HK-2 (cell line): ENCODE measurements around the gene CRISP1.
"Not testable (repeated sequence)": the region's sequence is repeated elsewhere in the genome, so short reads cannot be mapped to it uniquely, and the experiment has no call there.

Experiments
- DNase-seq: peaks from one replicate; pipeline ENCODE4 v3.0.0-alpha.2; 2018; ENCODE audit not compliant: unreplicated experiment

Gene CRISP1

DNA sequence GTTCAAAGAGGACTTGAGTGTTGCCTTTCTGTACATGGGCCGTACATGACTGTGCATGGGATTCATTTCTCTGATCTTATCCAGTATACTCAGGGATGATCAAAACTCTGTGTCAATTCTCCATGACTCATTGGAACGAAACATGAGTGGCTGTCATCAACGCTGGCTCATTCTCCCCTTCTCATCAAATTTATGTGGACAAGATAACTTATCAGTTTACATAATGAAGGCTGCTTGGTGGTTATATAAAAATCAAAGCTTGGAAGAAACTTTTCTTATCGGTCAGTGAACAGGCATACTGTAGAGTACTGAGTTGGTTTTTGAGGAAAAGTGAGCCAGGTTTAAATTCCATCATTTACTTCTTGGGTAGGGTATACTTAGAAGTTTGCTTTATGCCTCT is 24.9 kb downstream of the CRISP1 start:
- DNase-seq = no peak

DNA sequence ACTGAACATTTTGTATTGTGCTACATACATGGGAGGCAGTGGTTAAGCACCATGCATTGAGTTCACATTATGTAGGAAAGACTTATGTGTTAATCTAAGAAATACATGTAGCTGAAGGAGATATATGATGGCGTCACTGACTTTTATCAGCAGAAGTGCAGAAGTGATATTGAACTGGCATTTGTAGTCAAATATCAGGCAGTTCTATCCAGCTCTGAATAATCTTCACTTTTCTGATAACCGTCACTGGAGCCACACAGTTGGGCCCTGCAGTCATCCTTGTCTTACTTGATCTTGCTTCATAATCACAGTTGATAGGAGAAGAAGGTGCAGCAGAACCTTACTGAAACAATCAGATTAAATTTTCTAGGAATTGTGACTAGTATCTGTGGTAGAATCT is 26.4 kb downstream of the CRISP1 start:
- no peak for DNase-seq

DNA sequence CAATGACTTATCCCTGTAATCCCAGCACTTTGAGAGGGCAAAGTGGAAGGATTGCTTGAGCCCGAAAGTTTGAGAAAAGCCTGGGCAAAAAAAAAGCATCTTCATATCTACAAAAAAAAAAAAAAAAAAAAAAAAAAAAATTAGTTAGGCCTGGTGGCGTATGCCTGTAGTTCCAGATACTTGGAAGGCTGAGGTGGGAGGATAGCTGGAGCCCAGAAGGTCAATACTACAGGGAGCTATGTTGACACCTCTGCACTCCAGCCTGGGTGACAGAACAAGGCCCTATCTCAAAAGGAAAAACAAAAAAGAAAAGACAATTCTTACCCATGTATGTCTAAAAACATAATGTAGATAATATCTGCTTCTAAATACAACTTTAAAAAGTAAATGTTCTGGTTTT is 27.2 kb downstream of the CRISP1 start:
- DNase-seq = no peak

DNA sequence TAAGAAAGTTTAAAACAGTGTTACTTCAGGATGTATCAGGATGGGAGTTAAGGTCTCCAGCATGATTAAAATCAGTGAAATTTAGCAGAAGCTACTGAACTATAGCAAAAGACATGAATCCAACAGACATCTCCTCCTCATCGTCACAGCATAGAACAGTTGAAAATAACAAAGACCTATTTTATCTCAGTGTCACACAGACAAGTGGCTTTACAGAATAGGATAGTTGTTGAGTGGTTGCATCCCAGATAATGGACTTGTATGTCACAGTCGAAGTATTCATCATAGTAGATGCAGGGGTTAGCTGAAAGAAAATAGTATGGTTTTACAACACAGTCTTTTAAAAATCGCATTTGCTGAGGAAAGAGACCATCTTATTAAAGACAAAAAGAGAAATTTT is 31.2 kb downstream of the CRISP1 start:
- no peak for DNase-seq

DNA sequence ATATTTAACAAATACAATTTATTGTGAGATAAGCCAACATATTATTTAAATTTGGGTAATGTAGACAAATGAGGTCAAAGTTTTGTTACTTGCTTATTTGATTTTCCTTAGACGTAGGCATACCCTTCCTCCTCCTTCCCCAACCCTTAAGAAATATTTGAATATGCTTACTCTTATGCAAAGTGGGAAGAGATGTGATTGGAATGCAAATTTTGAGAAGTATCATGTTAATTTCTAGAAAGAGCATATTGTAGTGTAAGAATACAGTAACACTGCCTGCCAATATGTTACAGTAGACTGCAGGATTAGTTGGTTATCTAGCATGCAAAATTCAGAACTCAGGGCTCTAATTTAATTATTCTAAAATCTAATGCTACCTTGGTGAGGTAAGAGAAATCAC is 32.9 kb downstream of the CRISP1 start:
- DNase-seq = no peak

DNA sequence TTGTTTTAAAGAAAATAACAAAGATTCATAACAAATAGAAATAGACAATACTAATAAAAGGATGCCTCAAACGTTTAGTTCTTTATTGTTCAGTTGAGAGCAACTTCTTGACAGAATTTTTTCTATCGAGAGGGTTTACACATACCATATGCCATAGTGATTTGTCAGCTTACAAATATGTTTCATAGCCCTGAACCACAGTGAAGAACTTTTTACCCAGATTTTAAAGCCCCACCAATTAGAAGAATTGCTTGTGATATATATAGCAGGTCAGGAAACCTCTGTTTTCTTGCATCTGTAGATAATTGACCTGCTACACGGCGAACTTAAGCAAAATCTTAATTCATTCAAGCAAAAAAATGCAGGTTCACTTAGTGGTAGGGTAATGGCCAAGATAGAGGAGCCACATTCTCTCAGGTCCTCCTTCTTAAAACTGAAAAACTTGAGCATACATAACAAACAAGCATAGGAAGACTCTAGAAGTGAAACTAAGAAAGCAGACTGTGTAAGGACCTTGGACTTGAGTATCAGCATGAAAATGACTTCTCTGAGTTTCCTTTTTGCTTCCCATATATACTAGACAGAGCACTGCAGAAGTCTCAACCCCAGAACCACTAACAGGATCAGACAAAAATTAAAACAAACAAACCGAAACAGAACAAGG is 39.5 kb downstream of the CRISP1 start:
- no peak for DNase-seq

DNA sequence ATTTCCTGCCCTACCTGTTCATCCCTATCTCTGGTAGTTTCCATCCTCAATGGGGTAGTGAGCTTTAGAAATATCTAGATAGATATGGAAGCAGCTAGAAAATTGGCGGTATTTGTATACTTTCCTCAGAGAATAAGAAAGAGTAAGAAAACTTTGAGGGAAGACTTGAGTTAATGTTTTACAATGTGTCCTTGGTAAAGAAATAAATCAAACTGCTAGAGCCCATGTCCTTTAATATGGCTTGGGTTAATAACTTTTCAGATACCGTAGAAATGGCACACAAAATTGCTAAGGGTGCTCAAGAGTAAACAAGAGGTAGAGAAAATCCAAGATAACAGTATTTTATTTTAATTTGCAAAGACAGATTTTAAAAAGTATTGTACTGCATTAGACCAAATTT is 51.2 kb downstream of the CRISP1 start:
- DNase-seq = no peak

DNA sequence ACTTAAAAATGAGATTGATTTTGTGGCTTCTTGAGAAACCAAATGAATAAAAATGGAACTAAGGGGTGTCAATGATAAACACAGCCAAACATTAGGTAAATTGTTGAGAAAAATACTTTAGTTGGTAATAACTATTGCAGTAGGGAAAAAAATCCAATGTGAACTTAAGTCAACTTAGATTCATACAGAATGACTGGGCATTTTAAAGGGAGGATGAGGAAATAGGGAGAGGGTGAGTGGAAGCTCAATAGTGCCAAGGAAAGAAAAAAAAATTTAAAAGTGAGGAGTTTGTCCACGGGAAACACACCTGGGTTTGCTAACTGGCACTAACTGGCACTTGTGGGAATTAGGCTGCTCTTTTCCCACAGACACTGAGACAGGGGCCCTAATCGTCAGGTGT is 53.1 kb downstream of the CRISP1 start:
- no peak for DNase-seq

DNA sequence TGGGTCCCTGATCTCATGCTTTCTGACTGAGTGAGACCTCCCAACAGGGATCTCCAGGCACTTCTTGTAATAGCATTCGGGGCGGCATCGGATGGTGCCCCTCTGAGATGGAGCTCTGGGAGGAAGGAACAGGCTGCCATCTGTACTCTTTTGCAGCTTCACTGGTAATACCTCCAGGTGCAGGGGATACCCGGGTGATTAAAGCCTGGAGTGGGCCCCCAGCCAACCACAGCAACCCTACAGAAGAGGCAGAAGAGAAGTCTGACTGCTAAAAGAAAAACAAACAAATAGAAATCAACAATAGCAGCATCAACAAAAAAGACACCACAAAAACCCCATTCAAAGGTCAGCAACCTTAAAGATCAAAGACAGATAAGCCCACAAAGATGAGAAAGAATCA is 60.2 kb downstream of the CRISP1 start:
- DNase-seq = no peak

DNA sequence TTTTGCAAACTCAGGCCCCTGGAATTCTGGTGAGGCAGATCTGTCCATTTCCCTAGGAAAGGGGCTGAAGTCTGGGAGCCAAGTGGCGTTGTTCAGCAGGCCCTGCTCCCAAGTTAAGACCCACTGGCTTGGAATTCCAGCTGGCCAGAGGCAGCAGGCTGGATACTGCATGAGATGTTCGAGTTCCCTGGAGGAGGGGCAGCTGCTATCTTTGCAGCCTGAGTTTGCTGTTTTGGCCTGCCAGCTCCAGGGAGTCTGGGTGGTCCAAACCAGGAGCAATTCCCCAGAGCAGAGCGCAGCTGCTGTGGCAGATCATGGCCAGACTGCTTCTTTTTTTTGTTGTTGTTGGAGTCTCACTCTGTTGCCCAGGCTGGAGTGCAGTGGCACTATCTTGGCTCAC is 61.1 kb downstream of the CRISP1 start:
- no peak for DNase-seq

DNA sequence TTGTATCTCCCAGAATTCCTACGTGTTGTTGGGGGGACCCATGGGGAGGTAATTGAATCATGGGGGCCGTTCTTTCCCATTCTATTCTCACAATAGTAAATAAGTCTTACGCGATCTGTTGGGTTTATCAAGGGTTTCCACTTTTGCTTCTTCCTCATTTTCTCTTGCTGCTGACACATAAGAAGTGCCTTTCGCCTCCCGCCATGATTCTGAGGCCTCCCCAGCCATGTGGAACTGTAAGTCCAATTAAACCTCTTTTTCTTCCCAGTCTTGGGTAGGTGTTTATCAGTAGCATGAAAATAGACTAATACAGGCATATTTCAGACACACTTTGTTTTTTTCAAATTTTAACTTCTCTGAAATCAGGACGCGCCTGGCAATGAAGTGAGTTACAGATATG is 64.8 kb downstream of the CRISP1 start:
- no peak for DNase-seq

DNA sequence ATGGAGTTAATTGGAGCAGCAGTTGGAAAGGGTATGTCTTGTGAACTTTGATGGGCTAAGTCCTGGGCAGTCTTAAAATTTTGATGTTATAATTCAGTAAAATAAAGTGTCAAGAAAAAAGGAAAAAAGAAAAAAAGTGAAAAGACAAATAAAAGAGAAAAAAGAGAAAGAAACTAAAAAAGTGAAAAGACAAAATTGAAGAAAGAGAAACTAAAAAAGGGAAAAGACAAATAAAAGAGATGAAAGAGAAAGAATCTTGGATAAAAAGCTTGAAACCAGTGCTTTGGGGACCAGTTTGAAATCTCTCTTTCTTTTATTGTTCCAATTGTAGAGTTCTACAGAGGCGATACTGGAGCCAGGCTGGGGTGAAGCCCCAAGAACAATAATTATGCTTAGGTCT is 67.2 kb downstream of the CRISP1 start:
- DNase-seq = no peak

DNA sequence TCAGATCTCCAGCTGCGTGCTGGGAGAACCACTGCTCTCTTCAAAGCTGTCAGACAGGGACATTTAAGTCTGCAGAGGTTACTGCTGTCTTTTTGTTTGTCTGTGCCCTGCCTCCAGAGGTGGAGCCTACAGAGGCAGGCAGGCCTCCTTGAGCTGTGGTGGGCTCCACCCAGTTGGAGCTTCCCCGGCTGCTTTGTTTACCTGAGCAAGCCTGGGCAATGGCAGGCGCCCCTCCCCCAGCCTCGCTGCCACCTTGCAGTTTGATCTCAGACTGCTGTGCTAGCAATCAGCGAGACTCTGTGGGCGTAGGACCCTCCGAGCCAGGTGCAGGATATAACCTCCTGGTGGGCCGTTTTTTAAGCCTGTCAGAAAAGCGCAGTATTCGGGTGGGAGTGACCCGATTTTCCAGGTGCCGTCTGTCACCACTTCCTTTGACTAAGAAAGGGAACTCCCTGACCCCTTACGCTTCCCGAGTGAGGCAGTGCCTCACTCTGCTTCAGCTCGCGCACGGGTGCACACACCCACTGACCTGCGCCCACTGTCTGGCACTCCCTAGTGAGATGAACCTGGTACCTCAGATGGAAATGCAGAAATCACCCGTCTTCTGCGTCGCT is 69.4 kb downstream of the CRISP1 start:
- DNase-seq = not testable (repeated sequence)

DNA sequence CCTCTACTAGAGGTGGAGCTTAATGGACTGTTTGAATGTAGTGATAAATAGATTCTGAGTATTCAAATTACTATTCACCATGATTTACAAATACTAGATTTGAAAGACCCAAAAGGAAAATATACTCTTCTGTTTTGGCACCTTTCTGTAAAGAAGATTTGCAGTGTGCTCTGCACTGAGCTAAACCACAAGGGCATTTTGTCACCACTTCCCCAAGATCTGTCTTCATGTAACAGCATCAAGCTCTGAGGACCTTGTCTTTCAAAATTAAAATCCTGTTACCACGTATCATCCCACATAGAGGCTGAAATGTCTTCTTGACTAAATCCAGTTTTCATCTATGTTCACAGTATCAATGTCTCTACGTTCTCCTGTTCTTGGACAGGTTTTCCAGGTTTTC is 76.0 kb downstream of the CRISP1 start:
- no peak for DNase-seq

DNA sequence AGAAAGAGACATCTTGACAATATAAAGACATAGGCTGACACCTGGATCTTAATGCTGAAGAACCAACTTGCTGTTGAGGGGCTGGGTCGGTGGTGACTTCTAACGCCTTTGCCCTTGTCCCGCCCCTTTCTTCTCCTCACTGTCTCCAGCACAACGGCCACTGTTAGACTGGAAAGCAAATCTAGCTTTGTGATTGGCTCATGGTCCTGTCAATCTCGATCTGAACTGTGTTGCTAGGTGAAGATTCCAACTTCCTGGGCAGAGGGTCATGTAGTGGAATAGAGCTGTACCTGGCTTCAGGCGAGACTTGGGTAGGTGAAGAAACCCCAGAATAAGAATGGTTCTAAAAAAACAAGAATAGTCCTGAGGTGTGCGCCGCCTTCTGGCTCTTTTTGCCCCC is 79.2 kb downstream of the CRISP1 start, which contains the start of gene PGK2:
PGK2 (minus strand) TSS at position 110 of the 400 bp plus-strand sequence; CDS start at position 12, 98 bp downstream.
- no peak for DNase-seq

DNA sequence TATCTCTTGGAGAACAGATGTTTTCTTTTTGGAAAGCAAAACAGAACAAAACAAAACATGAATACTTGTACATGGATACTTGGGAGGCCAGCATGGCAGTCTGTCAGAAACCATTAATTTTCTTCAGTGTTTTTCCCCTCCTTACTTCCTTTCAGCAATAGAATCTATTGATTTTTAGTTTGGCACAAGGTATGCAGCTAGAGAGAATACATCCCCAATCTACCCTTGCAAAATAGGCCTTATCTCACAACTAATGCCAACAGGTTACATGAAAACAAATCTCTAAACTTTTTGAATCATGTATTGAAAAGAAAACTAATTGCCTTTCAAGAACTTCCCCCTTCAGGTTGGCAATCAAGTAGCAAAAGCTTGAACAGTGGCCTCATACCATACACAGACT is 82.1 kb downstream of the CRISP1 start:
- DNase-seq = no peak
